ENCODE data around the gene RIMBP2. TPM values are rescaled to one million over a fixed set of nuclear protein-coding genes. Genes with fewer than 3 reads are reported as not detected.

RIMBP2 gene
- total RNA-seq, 1 donor from 2014 or later, result 20.5 TPM

GRCh38 chr12:130480231-130480630, 235.9 kb downstream of the RIMBP2 start:
- H3K36me3 Mint-ChIP-seq (ENCODE audit: unreplicated experiment), result peaks cover 8% of the 10 kb centered on the region
- no peak for TF ChIP-seq CTCF (IDR thresholded peaks at IDR 0.05; ENCODE audit: partially characterized antibody, unreplicated experiment)
- no peak overlapping the region for H3K27ac Mint-ChIP-seq (ENCODE audit: unreplicated experiment)
- no peak for DNase-seq
- no peak overlapping the region for H3K4me3 Mint-ChIP-seq (ENCODE audit: unreplicated experiment)
- H3K27me3 Mint-ChIP-seq (ENCODE audit: unreplicated experiment), result peaks cover 14% of the 10 kb centered on the region
- peaks cover 13% of the 10 kb centered on the region for H3K9me3 Mint-ChIP-seq (ENCODE audit: unreplicated experiment)
- peaks cover 4% of the 10 kb centered on the region for H3K4me1 Mint-ChIP-seq (ENCODE audit: low read depth, unreplicated experiment)

GRCh38 chr12:130479401-130480125, 236.5 kb downstream of the RIMBP2 start:
- H3K4me1 Mint-ChIP-seq (ENCODE audit: low read depth, unreplicated experiment), result peaks cover 7% of the 10 kb centered on the region
- no peak for TF ChIP-seq CTCF (IDR thresholded peaks at IDR 0.05; ENCODE audit: partially characterized antibody, unreplicated experiment)
- peaks cover 13% of the 10 kb centered on the region for H3K9me3 Mint-ChIP-seq (ENCODE audit: unreplicated experiment)
- H3K27me3 Mint-ChIP-seq (ENCODE audit: unreplicated experiment), result peaks cover 16% of the 10 kb centered on the region
- peaks cover 11% of the 10 kb centered on the region for H3K36me3 Mint-ChIP-seq (ENCODE audit: unreplicated experiment)
- H3K4me3 Mint-ChIP-seq (ENCODE audit: unreplicated experiment), result no peak overlapping the region
- DNase-seq, result no peak
- no peak overlapping the region for H3K27ac Mint-ChIP-seq (ENCODE audit: unreplicated experiment)

GRCh38 chr12:130478786-130479185, 237.3 kb downstream of the RIMBP2 start:
- Mint-ChIP-seq H3K27me3 (ENCODE audit: unreplicated experiment) (peaks cover 16% of the 10 kb centered on the region), H3K4me3 (ENCODE audit: unreplicated experiment) (no peak overlapping the region), H3K36me3 (ENCODE audit: unreplicated experiment) (peaks cover 11% of the 10 kb centered on the region), H3K27ac (ENCODE audit: unreplicated experiment) (no peak overlapping the region), H3K4me1 (ENCODE audit: low read depth, unreplicated experiment) (peaks cover 7% of the 10 kb centered on the region), H3K9me3 (ENCODE audit: unreplicated experiment) (peaks cover 15% of the 10 kb centered on the region)
- no peak for DNase-seq
- no peak for TF ChIP-seq CTCF (IDR thresholded peaks at IDR 0.05; ENCODE audit: partially characterized antibody, unreplicated experiment)

GRCh38 chr12:130477701-130478100, 238.4 kb downstream of the RIMBP2 start:
- peaks cover 11% of the 10 kb centered on the region for H3K36me3 Mint-ChIP-seq (ENCODE audit: unreplicated experiment)
- H3K4me1 Mint-ChIP-seq (ENCODE audit: low read depth, unreplicated experiment), result peaks cover 7% of the 10 kb centered on the region
- peaks cover 16% of the 10 kb centered on the region for H3K27me3 Mint-ChIP-seq (ENCODE audit: unreplicated experiment)
- no peak overlapping the region for H3K4me3 Mint-ChIP-seq (ENCODE audit: unreplicated experiment)
- H3K9me3 Mint-ChIP-seq (ENCODE audit: unreplicated experiment), result peaks cover 15% of the 10 kb centered on the region
- DNase-seq, result no peak
- no peak overlapping the region for H3K27ac Mint-ChIP-seq (ENCODE audit: unreplicated experiment)
- no peak for TF ChIP-seq CTCF (IDR thresholded peaks at IDR 0.05; ENCODE audit: partially characterized antibody, unreplicated experiment)

GRCh38 chr12:130477266-130477665, 238.8 kb downstream of the RIMBP2 start:
- DNase-seq, result no peak
- Mint-ChIP-seq H3K9me3 (ENCODE audit: unreplicated experiment) (peaks cover 15% of the 10 kb centered on the region), H3K27me3 (ENCODE audit: unreplicated experiment) (peaks cover 16% of the 10 kb centered on the region), H3K4me3 (ENCODE audit: unreplicated experiment) (no peak overlapping the region), H3K36me3 (ENCODE audit: unreplicated experiment) (peaks cover 11% of the 10 kb centered on the region), H3K4me1 (ENCODE audit: low read depth, unreplicated experiment) (peaks cover 7% of the 10 kb centered on the region), H3K27ac (ENCODE audit: unreplicated experiment) (no peak overlapping the region)
- no peak for TF ChIP-seq CTCF (IDR thresholded peaks at IDR 0.05; ENCODE audit: partially characterized antibody, unreplicated experiment)

All from glutamatergic neuron (in vitro differentiated cells).